Gastrocnemius medialis (tissue), 4 donors: Measurements from ENCODE around the gene ACOT12.

Source experiments
- CTCF ChIP-seq, 5 experiments: fragments of 450-650 bp in 3 of 5; fragments of 200-600 bp in 2 of 5; sonication (generic) in 2 of 5; IDR thresholded peaks in 4 of 5; conservative IDR thresholded peaks in 1 of 5; 1 replicate in 4 of 5; 2 replicates in 1 of 5; pipeline ENCODE4 v1.5.1; 2016 to 2019; ENCODE audit warnings: antibody characterized with exemption in 5 of 5, mild to moderate bottlenecking in 3 of 5, moderate library complexity in 3 of 5
- POLR2A ChIP-seq, 2 donors: fragments of 450-650 bp; IDR thresholded peaks; one replicate each; pipeline ENCODE4 v1.6.1; 2017; ENCODE audit warnings: antibody characterized with exemption in 2 of 2, mild to moderate bottlenecking in 2 of 2, moderate library complexity in 2 of 2

GRCh38 chr5:81301271-81302015 is 92.5 kb downstream of the ACOT12 start, which contains the start of gene ZCCHC9:
- peak in 3 of 5 experiments; percentile 13 to 37 (median 31) for TF ChIP-seq CTCF (IDR thresholded peaks at IDR 0.05 in 4 of 5, conservative IDR thresholded peaks at IDR 0.05 in 1 of 5)
- peak; percentile 58 to 65 for TF ChIP-seq POLR2A (IDR thresholded peaks at IDR 0.05)
